PC-9 (cell line): ENCODE results near the gene RAB11FIP4. TPM values are rescaled to one million over a fixed set of nuclear protein-coding genes. Genes with fewer than 3 reads are reported as not detected.

ENCODE experiments used
- BruUV-seq: library from RNA; stranded (reverse); fragments of 400-500 nt; replicated peaks from 2 replicates; lab custom pipeline; 2021; lab: Mats Ljungman, UMichigan
- CTCF ChIA-PET: fragments of 300-600 bp; sonication (Branson Sonifier 250); formaldehyde crosslinking; loops from one replicate; lab custom pipeline; 2022; ENCODE audit warnings: antibody characterized with exemption; lab: Charles Lee
- POLR2A ChIA-PET: fragments of 300-600 bp; sonication (Branson Sonifier 250); formaldehyde crosslinking; loops from one replicate; lab custom pipeline; 2022; ENCODE audit warnings: antibody characterized with exemption; ENCODE audit not compliant: unreplicated experiment; lab: Charles Lee
- DNase-seq, 2 experiments: peaks; one replicate each; pipeline versions ENCODE4 v3.0.0 to v3.0.0-alpha.2; 2015 to 2022; ENCODE audit warnings: mixed read lengths in 1 of 2
- H2AFZ ChIP-seq: fragments of 200-600 bp; sonication (generic); 2 replicates; pipeline ENCODE4 v1.8.1; 2017; ENCODE audit warnings: antibody characterized with exemption
- H3F3A ChIP-seq: fragments of 200-600 bp; sonication (generic); 2 replicates; pipeline ENCODE4 v1.8.1; 2017; ENCODE audit warnings: antibody characterized with exemption, mild to moderate bottlenecking, low read depth; ENCODE audit not compliant: insufficient read depth
- H3K27ac ChIP-seq: fragments of 200-600 bp; sonication (generic); 2 replicates; pipeline ENCODE4 v1.6.1; 2016; ENCODE audit warnings: mixed run types
- H3K27me3 ChIP-seq: fragments of 200-600 bp; sonication (generic); 2 replicates; pipeline ENCODE4 v1.6.1; 2016; ENCODE audit warnings: low read depth, mixed run types; ENCODE audit not compliant: insufficient read depth
- H3K36me3 ChIP-seq: fragments of 200-600 bp; sonication (generic); 2 replicates; pipeline ENCODE4 v1.6.1; 2016; ENCODE audit warnings: low read depth, mixed run types
- H3K4me1 ChIP-seq: fragments of 200-600 bp; sonication (generic); replicated peaks from 2 replicates; pipeline ENCODE4 v1.6.1; 2016; ENCODE audit warnings: mixed run types; ENCODE audit not compliant: insufficient read depth
- H3K4me2 ChIP-seq: fragments of 200-600 bp; sonication (generic); 2 replicates; pipeline ENCODE4 v1.6.1; 2017; ENCODE audit warnings: mixed run types
- H3K4me3 ChIP-seq: fragments of 200-600 bp; sonication (generic); 2 replicates; pipeline ENCODE4 v1.6.1; 2016; ENCODE audit warnings: mixed run types
- H3K79me2 ChIP-seq: fragments of 200-600 bp; sonication (generic); 2 replicates; pipeline ENCODE4 v1.6.1; 2017; ENCODE audit warnings: low read depth, mixed run types
- H3K9me2 ChIP-seq: fragments of 200-600 bp; sonication (generic); 2 replicates; pipeline ENCODE4 v1.8.1; 2017; ENCODE audit warnings: mild to moderate bottlenecking; ENCODE audit not compliant: insufficient read depth
- H3K9me3 ChIP-seq: fragments of 200-600 bp; sonication (generic); 2 replicates; pipeline ENCODE4 v1.8.1; 2016; ENCODE audit warnings: low read depth; ENCODE audit not compliant: insufficient read depth
- H4K20me1 ChIP-seq: fragments of 200-600 bp; sonication (generic); 2 replicates; pipeline ENCODE4 v1.8.1; 2017; ENCODE audit not compliant: insufficient read depth
- CTCF ChIP-seq: fragments of 200-600 bp; sonication (generic); conservative IDR thresholded peaks from 2 replicates; pipeline ENCODE4 v1.6.1; 2017; ENCODE audit warnings: mixed run types, antibody characterized with exemption, mild to moderate bottlenecking, moderate library complexity
- EZH2 ChIP-seq: fragments of 200-600 bp; sonication (generic); IDR thresholded peaks from 2 replicates; pipeline ENCODE4 v1.8.0; 2017; ENCODE audit warnings: antibody characterized with exemption, low read depth
- intact Hi-C: fragments of 100-400 bp; cut with micrococcal nuclease; formaldehyde crosslinking; loops from one replicate; pipeline ENCODE4 v1.10.0; 2022; ENCODE audit not compliant: unreplicated experiment
- total RNA-seq: library from RNA; stranded (reverse); gene quantifications from 2 replicates; pipeline ENCODE4 v1.2.3, GENCODE V29; 2021

The RAB11FIP4 gene
- total RNA-seq, 1 experiment from 2014 or later: 22.9 TPM

DNA sequence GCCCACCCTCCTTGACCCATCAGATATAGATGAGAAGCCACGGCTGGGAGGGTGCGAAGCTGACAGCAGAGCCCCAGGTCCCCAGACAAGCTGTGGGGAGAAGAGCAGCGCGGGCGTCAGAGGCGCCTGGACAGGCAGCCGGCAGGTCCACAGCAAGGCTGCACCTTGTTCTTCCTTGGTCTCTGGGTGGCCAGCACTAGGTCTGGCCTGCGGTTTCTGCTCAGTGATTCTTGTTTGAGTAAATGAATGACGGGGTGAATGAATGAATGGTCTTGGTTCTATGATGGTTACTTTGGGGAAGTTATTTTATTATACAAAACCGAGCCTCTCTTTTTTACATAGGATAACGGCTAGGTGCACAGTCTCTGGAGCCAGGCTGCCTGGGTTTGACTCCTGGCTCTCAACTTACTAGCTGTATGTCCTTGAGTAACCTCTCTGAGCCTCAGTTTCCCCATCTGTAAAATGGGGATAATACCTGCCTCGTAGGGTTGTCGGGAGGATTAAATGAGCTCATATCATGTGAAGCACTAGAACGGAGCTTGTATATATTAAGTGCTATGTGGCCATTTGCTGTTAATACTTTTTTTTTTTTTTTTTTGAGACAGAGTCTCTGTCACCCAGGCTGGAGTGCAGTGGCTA lies 86.1 kb downstream of the RAB11FIP4 start:
- H4K20me1 ChIP-seq: no peaks in the 10 kb centered on the region
- H3K4me2 ChIP-seq: no peak overlapping the region
- BruUV-seq: no TSS peak
- H3K36me3 ChIP-seq: no peaks in the 10 kb centered on the region
- H3K79me2 ChIP-seq: no peaks in the 10 kb centered on the region
- H3K4me3 ChIP-seq: no peak overlapping the region
- intact Hi-C loops: no loop called here
- H3K4me1 ChIP-seq: peaks cover 28% of the 10 kb centered on the region
- no peak for TF ChIP-seq CTCF
- TF ChIP-seq EZH2: no peak
- H3K9me2 ChIP-seq: no peaks in the 10 kb centered on the region
- H3K9me3 ChIP-seq: no peaks in the 10 kb centered on the region
- no peaks in the 10 kb centered on the region for H3K27me3 ChIP-seq
- H3K27ac ChIP-seq: no peak overlapping the region
- POLR2A ChIA-PET: no interaction called here
- CTCF ChIA-PET: no interaction called here
- no peak for DNase-seq
- no peak overlapping the region for H2AFZ ChIP-seq
- peaks cover 19% of the 10 kb centered on the region for H3F3A ChIP-seq

- CTCF ChIA-PET: no interaction called here
- POLR2A ChIA-PET: interaction anchor here (0.5 kb wide), 1 partner anchor 8 kb away, joined by 6 read pairs; no protein-coding TSS in a partner anchor
Observed at GRCh38 chr17:31479062-31479408, 87.6 kb downstream of the RAB11FIP4 start.

DNA sequence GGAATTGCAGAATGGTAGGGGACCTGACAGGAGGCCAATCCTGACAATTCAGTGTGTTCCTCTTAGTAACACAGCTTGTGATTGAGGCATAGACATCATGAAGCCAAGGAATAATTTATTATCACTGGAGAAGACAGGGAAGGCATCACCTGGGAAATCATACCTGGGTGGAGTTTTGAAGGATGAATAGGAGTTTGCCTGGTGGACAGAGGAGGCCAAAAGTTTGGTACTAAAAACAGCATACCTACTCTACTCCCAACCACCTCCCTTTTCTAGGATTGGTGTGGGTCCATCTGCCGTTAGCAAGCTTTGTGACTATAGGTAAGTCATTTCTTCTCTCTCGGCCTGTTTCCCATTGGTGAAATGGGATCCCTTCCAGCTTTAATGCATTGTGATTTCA lies 88.0 kb downstream of the RAB11FIP4 start:
- POLR2A ChIA-PET: no interaction called here
- no TSS peak for BruUV-seq

More at GRCh38 chr17:31479062-31479408, 87.6 kb downstream of the RAB11FIP4 start:
- intact Hi-C loops: no loop called here
- Histone ChIP-seq H3K4me1 (peaks cover 28% of the 10 kb centered on the region), H4K20me1 (no peaks in the 10 kb centered on the region), H3K4me3 (no peak overlapping the region), H3K27ac (no peak overlapping the region), H3K36me3 (no peaks in the 10 kb centered on the region), H2AFZ (no peak overlapping the region), H3K27me3 (no peaks in the 10 kb centered on the region), H3K9me2 (no peaks in the 10 kb centered on the region), H3K9me3 (no peaks in the 10 kb centered on the region), H3K79me2 (no peaks in the 10 kb centered on the region), H3K4me2 (no peak overlapping the region), H3F3A (peaks cover 19% of the 10 kb centered on the region)
- no peak for TF ChIP-seq CTCF
- no peak for TF ChIP-seq EZH2
- no TSS peak for BruUV-seq
- DNase-seq: no peak

More for the DNA sequence above, 88.0 kb downstream of the RAB11FIP4 start:
- no peak for DNase-seq
- no peaks in the 10 kb centered on the region for H4K20me1 ChIP-seq
- no peak overlapping the region for H3K4me3 ChIP-seq
- no peaks in the 10 kb centered on the region for H3K36me3 ChIP-seq
- TF ChIP-seq CTCF: no peak
- no peak for TF ChIP-seq EZH2
- H3F3A ChIP-seq: peaks cover 19% of the 10 kb centered on the region
- no peaks in the 10 kb centered on the region for H3K9me2 ChIP-seq
- intact Hi-C loops: no loop called here
- no peaks in the 10 kb centered on the region for H3K79me2 ChIP-seq
- no peak overlapping the region for H3K4me2 ChIP-seq
- H2AFZ ChIP-seq: no peak overlapping the region
- CTCF ChIA-PET: no interaction called here
- no peak overlapping the region for H3K27ac ChIP-seq
- H3K9me3 ChIP-seq: no peaks in the 10 kb centered on the region
- H3K27me3 ChIP-seq: no peaks in the 10 kb centered on the region
- peaks cover 28% of the 10 kb centered on the region for H3K4me1 ChIP-seq
